ENCODE measurements around the gene HHLA2.
"Not testable (repeated sequence)": the region's sequence is repeated elsewhere in the genome, so short reads cannot be mapped to it uniquely, and the experiment has no call there.

Gene HHLA2, protein sequence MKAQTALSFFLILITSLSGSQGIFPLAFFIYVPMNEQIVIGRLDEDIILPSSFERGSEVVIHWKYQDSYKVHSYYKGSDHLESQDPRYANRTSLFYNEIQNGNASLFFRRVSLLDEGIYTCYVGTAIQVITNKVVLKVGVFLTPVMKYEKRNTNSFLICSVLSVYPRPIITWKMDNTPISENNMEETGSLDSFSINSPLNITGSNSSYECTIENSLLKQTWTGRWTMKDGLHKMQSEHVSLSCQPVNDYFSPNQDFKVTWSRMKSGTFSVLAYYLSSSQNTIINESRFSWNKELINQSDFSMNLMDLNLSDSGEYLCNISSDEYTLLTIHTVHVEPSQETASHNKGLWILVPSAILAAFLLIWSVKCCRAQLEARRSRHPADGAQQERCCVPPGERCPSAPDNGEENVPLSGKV
- total RNA-seq, result 0 to 0.99 (median 0.36) reads per million in 9 experiments

GRCh38 chr3:108296239-108296638, at the start of gene HHLA2:
HHLA2 (plus strand) TSS chr3:108296548; CDS start chr3:108351814, 55,266 bp downstream.
- Mint-ChIP-seq H3K4me1 (ENCODE audit: low read depth in 2 of 2) (peaks cover 15 to 34% of the 10 kb centered on the region in 2 donors), H3K27ac (no peak within 1 kb of the TSS)

GRCh38 chr3:108250626-108251025, 45.7 kb upstream of the HHLA2 start:
- no peaks in the 10 kb centered on the region for H3K4me1 Mint-ChIP-seq (ENCODE audit: low read depth in 2 of 2)
- peaks cover 5 to 7% of the 10 kb centered on the region in 2 donors for H3K27me3 Mint-ChIP-seq
- H3K27ac Mint-ChIP-seq, result no peak overlapping the region
- no peak for DNase-seq
- H3K9me3 Mint-ChIP-seq, result no peaks in the 10 kb centered on the region
- H3K4me3 Mint-ChIP-seq, result no peak overlapping the region
- H3K36me3 Mint-ChIP-seq (ENCODE audit: insufficient read depth), result no peaks in the 10 kb centered on the region
- ATAC-seq (replicated peaks), result no peak

More at GRCh38 chr3:108296239-108296638, at the start of gene HHLA2:
- Mint-ChIP-seq H3K9me3 (no peaks in the 10 kb centered on the region), H3K27me3 (peaks cover 0 to under 1% of the 10 kb centered on the region in 2 donors), H3K36me3 (ENCODE audit: insufficient read depth) (no peaks in the 10 kb centered on the region), H3K4me3 (no peak within 1 kb of the TSS)
- no peak for DNase-seq
- no peak for ATAC-seq (replicated peaks)

GRCh38 chr3:108251265-108251664, 45.1 kb upstream of the HHLA2 start:
- DNase-seq (no peak), ATAC-seq (replicated peaks) (no peak)
- H3K4me3 Mint-ChIP-seq, result no peak overlapping the region
- no peaks in the 10 kb centered on the region for H3K36me3 Mint-ChIP-seq (ENCODE audit: insufficient read depth)
- no peaks in the 10 kb centered on the region for H3K9me3 Mint-ChIP-seq
- peaks cover 5 to 7% of the 10 kb centered on the region in 2 donors for H3K27me3 Mint-ChIP-seq
- H3K4me1 Mint-ChIP-seq (ENCODE audit: low read depth in 2 of 2), result no peaks in the 10 kb centered on the region
- H3K27ac Mint-ChIP-seq, result no peak overlapping the region

GRCh38 chr3:108251844-108252243, 44.5 kb upstream of the HHLA2 start:
- H3K27me3 Mint-ChIP-seq, result peaks cover 7% of the 10 kb centered on the region in 2 donors
- no peaks in the 10 kb centered on the region for H3K4me1 Mint-ChIP-seq (ENCODE audit: low read depth in 2 of 2)
- no peak overlapping the region for H3K4me3 Mint-ChIP-seq
- no peak for DNase-seq
- no peak overlapping the region for H3K27ac Mint-ChIP-seq
- H3K9me3 Mint-ChIP-seq, result no peaks in the 10 kb centered on the region
- no peak for ATAC-seq (replicated peaks)
- H3K36me3 Mint-ChIP-seq (ENCODE audit: insufficient read depth), result no peaks in the 10 kb centered on the region

DNA sequence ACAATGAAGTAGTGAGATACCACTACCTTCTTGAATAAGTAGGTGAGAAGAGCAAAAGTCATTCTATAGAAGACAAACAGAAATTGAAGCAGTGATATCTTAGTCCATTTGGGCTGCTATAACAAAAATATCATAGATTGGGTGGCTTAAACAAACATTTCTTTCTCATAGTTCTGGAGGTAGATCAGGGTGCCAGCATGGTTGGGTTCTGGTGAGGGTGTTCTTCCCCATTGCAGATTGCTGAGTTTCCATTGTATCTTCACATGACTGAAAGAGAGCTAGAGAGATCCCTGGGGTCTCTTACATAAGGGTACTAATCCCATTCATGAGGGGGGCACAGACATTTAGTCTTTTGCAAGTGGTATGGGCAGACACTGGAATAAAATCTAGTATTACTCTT, 41.2 kb upstream of the HHLA2 start:
- Mint-ChIP-seq H3K36me3 (ENCODE audit: insufficient read depth) (no peaks in the 10 kb centered on the region), H3K9me3 (no peaks in the 10 kb centered on the region), H3K4me1 (ENCODE audit: low read depth in 2 of 2) (no peaks in the 10 kb centered on the region), H3K27me3 (peaks cover 7 to 11% of the 10 kb centered on the region in 2 donors), H3K4me3 (no peak overlapping the region), H3K27ac (no peak overlapping the region)
- DNase-seq, result no peak
- ATAC-seq (replicated peaks), result no peak

- peak overlapping the region in 1 of 2 donors; percentile 35 for H3K27ac Mint-ChIP-seq
- ATAC-seq (replicated peaks); H3K9me3 Mint-ChIP-seq; H3K36me3 Mint-ChIP-seq (ENCODE audit: insufficient read depth); H3K27me3 Mint-ChIP-seq; H3K4me1 Mint-ChIP-seq (ENCODE audit: low read depth in 2 of 2); H3K4me3 Mint-ChIP-seq; DNase-seq: not testable (repeated sequence)
These were observed 31.6 kb upstream of the HHLA2 start for GRCh38 chr3:108264534-108265298.

DNA sequence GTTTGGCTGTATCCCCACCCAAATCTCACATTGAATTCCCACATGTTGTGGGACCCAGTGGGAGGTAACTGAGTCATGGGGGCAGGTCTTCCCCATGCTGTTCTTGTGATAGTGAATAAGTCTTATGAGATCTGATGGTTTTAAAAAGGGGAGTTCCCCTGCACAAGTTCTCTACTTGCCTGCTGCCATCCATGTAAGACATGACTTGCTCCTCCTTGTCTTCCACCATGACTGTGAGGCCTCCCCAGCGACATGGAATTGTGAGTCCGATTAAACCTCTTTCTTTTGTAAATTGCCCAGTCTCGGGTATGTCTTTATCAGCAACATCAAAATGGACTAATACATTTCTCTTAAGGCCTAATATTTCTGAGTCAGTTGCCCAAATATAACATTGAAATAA, 28.1 kb upstream of the HHLA2 start:
- not testable (repeated sequence) for ATAC-seq (replicated peaks); H3K9me3 Mint-ChIP-seq; H3K4me3 Mint-ChIP-seq; H3K4me1 Mint-ChIP-seq (ENCODE audit: low read depth in 2 of 2); H3K27me3 Mint-ChIP-seq; H3K36me3 Mint-ChIP-seq (ENCODE audit: insufficient read depth); DNase-seq; H3K27ac Mint-ChIP-seq

GRCh38 chr3:108271626-108272025, 24.7 kb upstream of the HHLA2 start:
- Mint-ChIP-seq H3K27ac (no peak overlapping the region), H3K4me1 (ENCODE audit: low read depth in 2 of 2) (peaks cover 0 to 4% of the 10 kb centered on the region in 2 donors), H3K36me3 (ENCODE audit: insufficient read depth) (peaks cover 2% of the 10 kb centered on the region), H3K4me3 (no peak overlapping the region), H3K9me3 (no peaks in the 10 kb centered on the region), H3K27me3 (no peaks in the 10 kb centered on the region)
- no peak for DNase-seq
- no peak for ATAC-seq (replicated peaks)

- ATAC-seq (replicated peaks); H3K27ac Mint-ChIP-seq; DNase-seq; H3K4me3 Mint-ChIP-seq; H3K9me3 Mint-ChIP-seq; H3K27me3 Mint-ChIP-seq; H3K36me3 Mint-ChIP-seq (ENCODE audit: insufficient read depth); H3K4me1 Mint-ChIP-seq (ENCODE audit: low read depth in 2 of 2): not testable (repeated sequence)
These were observed 17.3 kb upstream of the HHLA2 start for GRCh38 chr3:108279066-108279465.

- H3K27ac Mint-ChIP-seq, result no peak overlapping the region
- ATAC-seq (replicated peaks), result no peak
- H3K4me3 Mint-ChIP-seq, result no peak overlapping the region
- H3K36me3 Mint-ChIP-seq (ENCODE audit: insufficient read depth), result peaks cover 2% of the 10 kb centered on the region
- no peak for DNase-seq
- peaks cover 0 to 7% of the 10 kb centered on the region in 2 donors for H3K9me3 Mint-ChIP-seq
- H3K4me1 Mint-ChIP-seq (ENCODE audit: low read depth in 2 of 2), result no peaks in the 10 kb centered on the region
- H3K27me3 Mint-ChIP-seq, result no peaks in the 10 kb centered on the region
These were observed 15.9 kb upstream of the HHLA2 start for GRCh38 chr3:108280476-108280875.

DNA sequence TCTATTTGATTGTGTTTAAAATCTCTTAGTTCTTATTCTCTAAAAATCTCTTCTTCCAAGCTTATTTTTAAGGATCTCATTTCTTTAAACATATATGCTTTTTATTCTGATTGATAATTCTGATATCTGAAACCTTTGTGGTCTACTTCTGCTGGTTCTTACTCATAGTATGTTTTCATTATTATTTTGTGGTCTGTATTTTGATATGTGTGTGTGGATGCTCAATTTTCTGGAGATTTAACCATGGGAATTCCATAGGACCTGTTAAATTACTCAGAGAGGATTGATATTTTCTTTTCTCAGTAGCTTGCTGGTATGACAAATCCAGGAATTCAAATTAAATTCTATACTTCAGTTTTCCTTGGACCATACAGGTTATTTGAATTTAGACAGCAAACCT, 14.7 kb upstream of the HHLA2 start:
- Mint-ChIP-seq H3K36me3 (ENCODE audit: insufficient read depth) (no peaks in the 10 kb centered on the region), H3K4me3 (no peak overlapping the region), H3K27ac (no peak overlapping the region), H3K27me3 (no peaks in the 10 kb centered on the region), H3K9me3 (peaks cover 0 to 7% of the 10 kb centered on the region in 2 donors), H3K4me1 (ENCODE audit: low read depth in 2 of 2) (no peaks in the 10 kb centered on the region)
- ATAC-seq (replicated peaks) (no peak), DNase-seq (no peak)

DNA sequence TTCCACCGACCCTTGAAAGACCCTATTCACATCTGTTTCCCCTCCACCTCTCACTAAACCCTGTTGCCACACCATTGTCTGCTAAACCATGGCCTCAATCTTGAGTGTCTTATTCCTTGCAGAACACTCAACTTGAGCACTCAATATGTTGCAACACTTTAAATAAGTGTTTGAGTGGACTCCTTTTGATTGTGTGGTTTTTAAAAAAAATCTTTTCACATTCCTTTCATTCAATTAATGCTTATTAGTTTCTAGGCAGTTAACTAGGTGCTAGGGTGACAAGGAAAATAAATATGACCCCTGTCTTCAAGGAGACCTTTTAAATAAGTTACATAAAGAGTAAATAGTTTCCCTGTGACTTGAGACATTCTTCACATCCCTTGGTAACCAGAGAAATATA, 13.3 kb upstream of the HHLA2 start:
- H3K27me3 Mint-ChIP-seq, result no peaks in the 10 kb centered on the region
- no peaks in the 10 kb centered on the region for H3K36me3 Mint-ChIP-seq (ENCODE audit: insufficient read depth)
- DNase-seq, result no peak
- H3K4me1 Mint-ChIP-seq (ENCODE audit: low read depth in 2 of 2), result no peaks in the 10 kb centered on the region
- no peak for ATAC-seq (replicated peaks)
- peaks cover 0 to 7% of the 10 kb centered on the region in 2 donors for H3K9me3 Mint-ChIP-seq
- H3K27ac Mint-ChIP-seq, result no peak overlapping the region
- no peak overlapping the region for H3K4me3 Mint-ChIP-seq

GRCh38 chr3:108283989-108284388, 12.4 kb upstream of the HHLA2 start:
- H3K36me3 Mint-ChIP-seq (ENCODE audit: insufficient read depth), result no peaks in the 10 kb centered on the region
- no peak overlapping the region for H3K4me3 Mint-ChIP-seq
- no peak for ATAC-seq (replicated peaks)
- no peaks in the 10 kb centered on the region for H3K27me3 Mint-ChIP-seq
- H3K27ac Mint-ChIP-seq, result no peak overlapping the region
- H3K9me3 Mint-ChIP-seq, result peaks cover 0 to 4% of the 10 kb centered on the region in 2 donors
- no peak for DNase-seq
- no peaks in the 10 kb centered on the region for H3K4me1 Mint-ChIP-seq (ENCODE audit: low read depth in 2 of 2)

DNA sequence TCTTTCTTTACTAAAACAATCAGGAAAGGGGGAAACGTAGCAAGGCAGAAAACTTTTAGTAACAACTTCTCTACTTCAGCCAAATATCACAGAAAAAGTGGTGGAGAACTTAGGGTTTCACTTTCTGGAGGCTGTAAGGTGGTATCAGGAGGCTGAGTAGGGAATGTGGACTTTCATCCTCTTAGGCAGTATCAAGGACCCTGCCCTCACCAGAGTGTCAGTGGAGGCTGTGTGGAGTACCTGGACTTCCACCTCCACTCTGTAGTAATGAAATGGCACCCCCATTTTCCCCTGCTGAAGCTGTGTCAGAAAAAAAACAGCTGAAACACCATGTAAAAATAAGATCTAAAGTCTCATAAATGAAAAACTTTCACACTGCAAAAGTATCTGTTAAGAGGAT, 11.2 kb upstream of the HHLA2 start:
- no peaks in the 10 kb centered on the region for H3K4me1 Mint-ChIP-seq (ENCODE audit: low read depth in 2 of 2)
- no peaks in the 10 kb centered on the region for H3K27me3 Mint-ChIP-seq
- no peak overlapping the region for H3K27ac Mint-ChIP-seq
- H3K36me3 Mint-ChIP-seq (ENCODE audit: insufficient read depth), result no peaks in the 10 kb centered on the region
- H3K9me3 Mint-ChIP-seq, result no peaks in the 10 kb centered on the region
- ATAC-seq (replicated peaks) (no peak), DNase-seq (no peak)
- H3K4me3 Mint-ChIP-seq, result no peak overlapping the region

Measured in effector memory CD8-positive, alpha-beta T cell (primary cell).